ENCODE data around the gene SRGAP2B. TPM values are rescaled to one million over a fixed set of nuclear protein-coding genes. Genes with fewer than 3 reads are reported as not detected.
"Not testable (repeated sequence)": the region's sequence is repeated elsewhere in the genome, so short reads cannot be mapped to it uniquely, and the experiment has no call there.

Gene SRGAP2B
- total RNA-seq, 1 donor from 2014 or later, result 33.9 TPM

- not testable (repeated sequence) for H3K9me3 ChIP-seq (ENCODE audit: control insufficient read depth in 3 of 3, low read length in 3 of 3); H3K9ac ChIP-seq (ENCODE audit: low read depth in 1 of 3, low read length in 3 of 3); H3K4me3 ChIP-seq (ENCODE audit: low read length in 3 of 3); H3K4me1 ChIP-seq (ENCODE audit: control insufficient read depth in 3 of 3, insufficient read depth in 3 of 3, low read length in 3 of 3); H3K27me3 ChIP-seq (ENCODE audit: control insufficient read depth in 3 of 3, insufficient read depth in 3 of 3, low read length in 3 of 3); H3K36me3 ChIP-seq (ENCODE audit: control insufficient read depth in 3 of 3, insufficient read depth in 3 of 3, low read length in 3 of 3); H3K27ac ChIP-seq (ENCODE audit: low read depth, low read length)
These were observed 29.8 kb downstream of the SRGAP2B start for GRCh38 chr1:145065194-145065826.

- not testable (repeated sequence) for H3K4me3 ChIP-seq (ENCODE audit: low read length in 3 of 3); H3K27me3 ChIP-seq (ENCODE audit: control insufficient read depth in 3 of 3, insufficient read depth in 3 of 3, low read length in 3 of 3); H3K27ac ChIP-seq (ENCODE audit: low read depth, low read length); H3K9ac ChIP-seq (ENCODE audit: low read depth in 1 of 3, low read length in 3 of 3); H3K36me3 ChIP-seq (ENCODE audit: control insufficient read depth in 3 of 3, insufficient read depth in 3 of 3, low read length in 3 of 3); H3K9me3 ChIP-seq (ENCODE audit: control insufficient read depth in 3 of 3, low read length in 3 of 3); H3K4me1 ChIP-seq (ENCODE audit: control insufficient read depth in 3 of 3, insufficient read depth in 3 of 3, low read length in 3 of 3)
These were observed 31.0 kb downstream of the SRGAP2B start for GRCh38 chr1:145063941-145064648.

DNA sequence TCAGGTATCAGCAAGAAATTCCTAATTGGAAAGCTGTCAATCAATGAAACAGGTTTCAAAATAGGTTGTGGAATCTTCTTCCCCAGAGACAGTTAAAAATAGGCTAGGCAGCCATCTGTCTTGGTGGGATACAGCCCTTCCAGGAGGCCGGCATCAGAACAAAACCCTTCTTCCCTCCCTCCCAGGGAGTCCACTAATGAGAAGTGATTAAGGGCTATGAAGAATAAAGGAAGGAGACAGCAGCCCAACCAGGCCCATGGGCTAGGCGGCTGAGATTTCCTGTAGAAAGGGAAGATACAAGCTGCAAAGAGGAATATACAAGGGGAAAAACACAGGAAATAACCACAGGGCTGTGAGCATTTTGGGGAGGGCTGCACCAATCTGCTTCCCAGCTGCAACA is 31.8 kb downstream of the SRGAP2B start:
- not testable (repeated sequence) for H3K9me3 ChIP-seq (ENCODE audit: control insufficient read depth in 3 of 3, low read length in 3 of 3); H3K4me3 ChIP-seq (ENCODE audit: low read length in 3 of 3); H3K27me3 ChIP-seq (ENCODE audit: control insufficient read depth in 3 of 3, insufficient read depth in 3 of 3, low read length in 3 of 3); H3K36me3 ChIP-seq (ENCODE audit: control insufficient read depth in 3 of 3, insufficient read depth in 3 of 3, low read length in 3 of 3); H3K4me1 ChIP-seq (ENCODE audit: control insufficient read depth in 3 of 3, insufficient read depth in 3 of 3, low read length in 3 of 3); H3K9ac ChIP-seq (ENCODE audit: low read depth in 1 of 3, low read length in 3 of 3); H3K27ac ChIP-seq (ENCODE audit: low read depth, low read length)

DNA sequence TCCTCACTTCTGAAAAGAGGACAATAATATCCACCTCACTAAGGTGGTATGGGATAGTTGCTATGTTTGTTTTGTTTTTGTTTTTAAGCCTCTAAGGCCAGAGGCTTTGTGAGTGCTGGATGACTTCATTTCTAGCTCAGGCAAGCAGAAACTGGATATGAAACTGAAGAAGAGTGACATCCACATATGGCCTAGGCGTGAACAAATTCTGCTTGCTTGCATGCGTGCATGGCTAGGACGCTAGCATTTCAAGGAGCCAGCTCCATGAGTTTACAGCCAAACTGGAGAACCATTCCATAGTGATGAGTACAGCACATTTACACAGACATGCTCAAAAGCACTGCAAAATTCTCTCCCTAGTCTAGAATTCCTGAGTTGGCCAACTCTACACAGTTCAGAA is 36.9 kb downstream of the SRGAP2B start:
- H3K27me3 ChIP-seq (ENCODE audit: control insufficient read depth in 3 of 3, insufficient read depth in 3 of 3, low read length in 3 of 3); H3K36me3 ChIP-seq (ENCODE audit: control insufficient read depth in 3 of 3, insufficient read depth in 3 of 3, low read length in 3 of 3); H3K4me1 ChIP-seq (ENCODE audit: control insufficient read depth in 3 of 3, insufficient read depth in 3 of 3, low read length in 3 of 3); H3K4me3 ChIP-seq (ENCODE audit: low read length in 3 of 3); H3K9me3 ChIP-seq (ENCODE audit: control insufficient read depth in 3 of 3, low read length in 3 of 3); H3K27ac ChIP-seq (ENCODE audit: low read depth, low read length); H3K9ac ChIP-seq (ENCODE audit: low read depth in 1 of 3, low read length in 3 of 3): not testable (repeated sequence)

GRCh38 chr1:145055217-145055760 is 39.8 kb downstream of the SRGAP2B start:
- not testable (repeated sequence) for H3K4me3 ChIP-seq (ENCODE audit: low read length in 3 of 3); H3K36me3 ChIP-seq (ENCODE audit: control insufficient read depth in 3 of 3, insufficient read depth in 3 of 3, low read length in 3 of 3); H3K9me3 ChIP-seq (ENCODE audit: control insufficient read depth in 3 of 3, low read length in 3 of 3); H3K4me1 ChIP-seq (ENCODE audit: control insufficient read depth in 3 of 3, insufficient read depth in 3 of 3, low read length in 3 of 3); H3K27ac ChIP-seq (ENCODE audit: low read depth, low read length); H3K27me3 ChIP-seq (ENCODE audit: control insufficient read depth in 3 of 3, insufficient read depth in 3 of 3, low read length in 3 of 3); H3K9ac ChIP-seq (ENCODE audit: low read depth in 1 of 3, low read length in 3 of 3)

- not testable (repeated sequence) for H3K9ac ChIP-seq (ENCODE audit: low read depth in 1 of 3, low read length in 3 of 3); H3K27ac ChIP-seq (ENCODE audit: low read depth, low read length); H3K9me3 ChIP-seq (ENCODE audit: control insufficient read depth in 3 of 3, low read length in 3 of 3); H3K27me3 ChIP-seq (ENCODE audit: control insufficient read depth in 3 of 3, insufficient read depth in 3 of 3, low read length in 3 of 3); H3K4me3 ChIP-seq (ENCODE audit: low read length in 3 of 3); H3K4me1 ChIP-seq (ENCODE audit: control insufficient read depth in 3 of 3, insufficient read depth in 3 of 3, low read length in 3 of 3); H3K36me3 ChIP-seq (ENCODE audit: control insufficient read depth in 3 of 3, insufficient read depth in 3 of 3, low read length in 3 of 3)
These were observed 41.7 kb downstream of the SRGAP2B start for GRCh38 chr1:145053428-145053827.

GRCh38 chr1:145052019-145052776 is 42.9 kb downstream of the SRGAP2B start:
- not testable (repeated sequence) for H3K9me3 ChIP-seq (ENCODE audit: control insufficient read depth in 3 of 3, low read length in 3 of 3); H3K4me1 ChIP-seq (ENCODE audit: control insufficient read depth in 3 of 3, insufficient read depth in 3 of 3, low read length in 3 of 3); H3K27me3 ChIP-seq (ENCODE audit: control insufficient read depth in 3 of 3, insufficient read depth in 3 of 3, low read length in 3 of 3); H3K36me3 ChIP-seq (ENCODE audit: control insufficient read depth in 3 of 3, insufficient read depth in 3 of 3, low read length in 3 of 3); H3K9ac ChIP-seq (ENCODE audit: low read depth in 1 of 3, low read length in 3 of 3); H3K27ac ChIP-seq (ENCODE audit: low read depth, low read length); H3K4me3 ChIP-seq (ENCODE audit: low read length in 3 of 3)

GRCh38 chr1:145048181-145048856 is 46.8 kb downstream of the SRGAP2B start:
- H3K27ac ChIP-seq (ENCODE audit: low read depth, low read length); H3K9ac ChIP-seq (ENCODE audit: low read depth in 1 of 3, low read length in 3 of 3); H3K4me1 ChIP-seq (ENCODE audit: control insufficient read depth in 3 of 3, insufficient read depth in 3 of 3, low read length in 3 of 3); H3K9me3 ChIP-seq (ENCODE audit: control insufficient read depth in 3 of 3, low read length in 3 of 3); H3K27me3 ChIP-seq (ENCODE audit: control insufficient read depth in 3 of 3, insufficient read depth in 3 of 3, low read length in 3 of 3); H3K4me3 ChIP-seq (ENCODE audit: low read length in 3 of 3); H3K36me3 ChIP-seq (ENCODE audit: control insufficient read depth in 3 of 3, insufficient read depth in 3 of 3, low read length in 3 of 3): not testable (repeated sequence)

- H3K27ac ChIP-seq (ENCODE audit: low read depth, low read length); H3K9me3 ChIP-seq (ENCODE audit: control insufficient read depth in 3 of 3, low read length in 3 of 3); H3K36me3 ChIP-seq (ENCODE audit: control insufficient read depth in 3 of 3, insufficient read depth in 3 of 3, low read length in 3 of 3); H3K9ac ChIP-seq (ENCODE audit: low read depth in 1 of 3, low read length in 3 of 3); H3K4me3 ChIP-seq (ENCODE audit: low read length in 3 of 3); H3K4me1 ChIP-seq (ENCODE audit: control insufficient read depth in 3 of 3, insufficient read depth in 3 of 3, low read length in 3 of 3); H3K27me3 ChIP-seq (ENCODE audit: control insufficient read depth in 3 of 3, insufficient read depth in 3 of 3, low read length in 3 of 3): not testable (repeated sequence)
These were observed 47.6 kb downstream of the SRGAP2B start for GRCh38 chr1:145047553-145047952.
